Measurements from ENCODE around the gene GREM1. TPM values are rescaled to one million over a fixed set of nuclear protein-coding genes. Genes with fewer than 3 reads are reported as not detected.

Gene GREM1
- 3.3 TPM for polyA plus RNA-seq (ENCODE audit: insufficient read length)

- DNase-seq (ENCODE audit: low read depth): no peak
These were observed at the start of gene GREM1 for GRCh38 chr15:32717426-32718226. Gene GREM1, plus strand, starts transcription at chr15:32718004. Its CDS starts 12,687 bp downstream, at chr15:32730691.

- DNase-seq (ENCODE audit: low read depth): no peak
These were observed 48.9 kb upstream of the GREM1 start for GRCh38 chr15:32668942-32669341.

- DNase-seq (ENCODE audit: low read depth): no peak
These were observed 47.8 kb upstream of the GREM1 start for GRCh38 chr15:32669896-32670611.

- DNase-seq (ENCODE audit: low read depth): no peak
These were observed 47.2 kb upstream of the GREM1 start for GRCh38 chr15:32670623-32671022.

- no peak for DNase-seq (ENCODE audit: low read depth)
These were observed 46.2 kb upstream of the GREM1 start for GRCh38 chr15:32671339-32672325.

- no peak for DNase-seq (ENCODE audit: low read depth)
These were observed 43.1 kb upstream of the GREM1 start for GRCh38 chr15:32674681-32675080.

- no peak for DNase-seq (ENCODE audit: low read depth)
These were observed 42.3 kb upstream of the GREM1 start for GRCh38 chr15:32675466-32675865.

- DNase-seq (ENCODE audit: low read depth): no peak
These were observed 41.6 kb upstream of the GREM1 start for GRCh38 chr15:32676169-32676568.

- no peak for DNase-seq (ENCODE audit: low read depth)
These were observed 40.5 kb upstream of the GREM1 start for GRCh38 chr15:32677238-32677750.

GRCh38 chr15:32679298-32679690 lies 38.5 kb upstream of the GREM1 start:
- DNase-seq (ENCODE audit: low read depth): no peak

GRCh38 chr15:32682569-32682968 lies 35.2 kb upstream of the GREM1 start:
- DNase-seq (ENCODE audit: low read depth): no peak

GRCh38 chr15:32682977-32683630 lies 34.7 kb upstream of the GREM1 start:
- no peak for DNase-seq (ENCODE audit: low read depth)

- DNase-seq (ENCODE audit: low read depth): no peak
These were observed 33.8 kb upstream of the GREM1 start for GRCh38 chr15:32683906-32684584.

GRCh38 chr15:32685576-32685975 lies 32.2 kb upstream of the GREM1 start:
- DNase-seq (ENCODE audit: low read depth): no peak

- no peak for DNase-seq (ENCODE audit: low read depth)
These were observed 30.2 kb upstream of the GREM1 start for GRCh38 chr15:32687556-32687955.

- DNase-seq (ENCODE audit: low read depth): no peak
These were observed 29.6 kb upstream of the GREM1 start for GRCh38 chr15:32688151-32688639.

GRCh38 chr15:32690941-32691688 lies 26.7 kb upstream of the GREM1 start:
- no peak for DNase-seq (ENCODE audit: low read depth)

GRCh38 chr15:32691689-32692038 lies 26.1 kb upstream of the GREM1 start:
- DNase-seq (ENCODE audit: low read depth): no peak

- no peak for DNase-seq (ENCODE audit: low read depth)
These were observed 25.5 kb upstream of the GREM1 start for GRCh38 chr15:32692286-32692685.

All from forelimb muscle (tissue), 1 donor.